ENCODE results near the gene MUC12.

MUC12 gene

DNA sequence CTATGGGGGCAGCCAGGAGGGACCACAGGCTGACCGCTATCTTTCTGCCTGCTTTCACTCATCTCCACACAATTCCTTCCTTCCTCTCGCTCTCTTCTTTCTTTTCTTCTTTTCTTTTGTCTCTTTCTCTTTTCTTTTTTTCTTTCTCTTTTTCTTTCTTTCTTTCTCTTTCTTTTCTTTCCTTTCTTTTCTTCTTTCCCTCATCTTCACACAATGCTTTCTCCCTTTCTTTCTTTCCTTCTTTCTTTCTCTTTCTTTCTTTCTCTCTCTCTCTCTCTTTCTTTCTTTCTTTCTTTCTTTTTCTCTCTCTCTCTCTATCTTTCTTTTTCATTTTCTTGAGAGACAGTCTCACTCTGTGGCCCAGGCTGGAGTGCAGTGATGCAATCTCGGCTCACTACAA lies 6.8 kb upstream of the MUC12 start:
- Histone ChIP-seq H3K36me3 (ENCODE audit: insufficient read depth, low read depth, low read length) (no peaks in the 10 kb centered on the region), H3K4me1 (ENCODE audit: insufficient read depth, low read length) (peaks cover 6% of the 10 kb centered on the region; the same call in 1 of the 2 replicates), H3K9ac (ENCODE audit: low read depth, low read length) (no peak overlapping the region), H3K27ac (ENCODE audit: low read length) (no peak overlapping the region), H3K9me3 (ENCODE audit: insufficient read depth, low read depth, low read length) (peaks cover 4% of the 10 kb centered on the region; the same call in 1 of the 2 replicates), H3K27me3 (ENCODE audit: insufficient read depth, low read length) (peaks cover 55% of the 10 kb centered on the region), H3K4me3 (ENCODE audit: low read length) (no peak overlapping the region)

DNA sequence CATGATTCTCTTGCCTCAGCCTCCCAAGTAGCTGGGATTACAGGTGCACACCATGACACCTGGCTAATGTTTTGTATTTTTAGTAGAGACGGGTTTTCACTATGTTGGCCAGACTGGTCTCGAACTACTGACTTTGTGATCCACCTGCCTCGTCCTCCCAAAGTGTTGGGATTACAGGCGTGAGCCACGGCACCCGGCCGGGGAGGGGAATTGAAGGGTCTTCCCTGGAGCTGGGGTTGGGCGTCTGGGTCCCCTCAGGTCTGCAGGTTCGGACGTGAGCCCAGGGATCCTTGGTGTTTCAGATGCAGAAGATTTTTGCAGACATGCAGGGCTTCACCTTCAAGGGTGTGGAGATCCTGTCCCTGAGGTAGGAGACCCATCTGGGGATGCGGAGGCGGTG lies 6.0 kb upstream of the MUC12 start:
- peaks cover 64% of the 10 kb centered on the region for H3K27me3 ChIP-seq (ENCODE audit: insufficient read depth, low read length)
- H3K9me3 ChIP-seq (ENCODE audit: insufficient read depth, low read depth, low read length) = no peaks in the 10 kb centered on the region; the same call in 1 of the 2 replicates
- H3K4me1 ChIP-seq (ENCODE audit: insufficient read depth, low read length) = peaks cover 12% of the 10 kb centered on the region
- no peaks in the 10 kb centered on the region for H3K36me3 ChIP-seq (ENCODE audit: insufficient read depth, low read depth, low read length)
- H3K27ac ChIP-seq (ENCODE audit: low read length) = no peak overlapping the region
- H3K4me3 ChIP-seq (ENCODE audit: low read length) = no peak overlapping the region
- no peak overlapping the region for H3K9ac ChIP-seq (ENCODE audit: low read depth, low read length)

DNA sequence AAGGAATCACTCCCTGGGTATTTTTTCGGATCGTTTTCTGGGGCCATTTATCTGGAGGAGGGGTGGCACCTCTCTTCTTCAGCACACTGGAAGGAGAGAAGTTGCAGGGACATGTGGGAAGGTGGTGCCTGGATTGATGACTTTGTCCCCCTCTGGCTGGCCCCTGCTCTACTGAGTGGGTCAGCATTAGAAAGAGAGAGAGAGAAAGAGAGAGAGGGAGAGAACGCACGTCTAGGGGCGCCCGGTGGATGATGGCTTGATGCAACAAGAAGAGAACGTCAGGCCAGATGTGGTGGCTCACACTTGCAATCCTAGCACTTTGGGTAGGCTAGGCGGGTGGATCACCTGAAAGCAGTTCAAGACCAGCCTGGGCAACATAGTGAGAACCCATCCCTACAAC lies 5.5 kb upstream of the MUC12 start:
- no peaks in the 10 kb centered on the region for H3K9me3 ChIP-seq (ENCODE audit: insufficient read depth, low read depth, low read length)
- H3K9ac ChIP-seq (ENCODE audit: low read depth, low read length) = no peak overlapping the region
- no peaks in the 10 kb centered on the region for H3K36me3 ChIP-seq (ENCODE audit: insufficient read depth, low read depth, low read length)
- H3K27me3 ChIP-seq (ENCODE audit: insufficient read depth, low read length) = peaks cover 68% of the 10 kb centered on the region
- H3K4me1 ChIP-seq (ENCODE audit: insufficient read depth, low read length) = peaks cover 16% of the 10 kb centered on the region
- no peak overlapping the region for H3K4me3 ChIP-seq (ENCODE audit: low read length)
- H3K27ac ChIP-seq (ENCODE audit: low read length) = no peak overlapping the region

DNA sequence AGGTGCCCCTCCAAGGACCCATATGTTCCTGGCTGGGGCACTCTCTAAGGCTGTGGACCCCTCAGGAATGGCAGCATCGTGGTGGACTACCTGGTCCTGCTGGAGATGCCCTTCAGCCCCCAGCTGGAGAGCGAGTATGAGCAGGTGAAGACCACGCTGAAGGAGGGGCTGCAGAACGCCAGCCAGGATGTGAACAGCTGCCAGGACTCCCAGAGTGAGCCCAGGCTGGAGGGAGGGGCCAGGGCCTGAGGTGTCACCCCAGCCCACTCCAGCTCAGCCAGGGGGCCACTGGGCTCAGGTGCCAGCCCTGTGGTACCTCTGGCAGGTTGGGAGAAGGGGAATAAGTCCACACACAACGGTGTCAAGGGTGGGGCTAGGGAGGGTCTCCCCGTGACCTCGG lies 4.7 kb upstream of the MUC12 start:
- Histone ChIP-seq H3K36me3 (ENCODE audit: insufficient read depth, low read depth, low read length) (no peaks in the 10 kb centered on the region), H3K4me3 (ENCODE audit: low read length) (peak overlapping the region; percentile 69; the same call in 1 of the 2 replicates), H3K9ac (ENCODE audit: low read depth, low read length) (no peak overlapping the region), H3K27ac (ENCODE audit: low read length) (no peak overlapping the region), H3K4me1 (ENCODE audit: insufficient read depth, low read length) (peaks cover 16% of the 10 kb centered on the region), H3K9me3 (ENCODE audit: insufficient read depth, low read depth, low read length) (no peaks in the 10 kb centered on the region), H3K27me3 (ENCODE audit: insufficient read depth, low read length) (peaks cover 73% of the 10 kb centered on the region)

DNA sequence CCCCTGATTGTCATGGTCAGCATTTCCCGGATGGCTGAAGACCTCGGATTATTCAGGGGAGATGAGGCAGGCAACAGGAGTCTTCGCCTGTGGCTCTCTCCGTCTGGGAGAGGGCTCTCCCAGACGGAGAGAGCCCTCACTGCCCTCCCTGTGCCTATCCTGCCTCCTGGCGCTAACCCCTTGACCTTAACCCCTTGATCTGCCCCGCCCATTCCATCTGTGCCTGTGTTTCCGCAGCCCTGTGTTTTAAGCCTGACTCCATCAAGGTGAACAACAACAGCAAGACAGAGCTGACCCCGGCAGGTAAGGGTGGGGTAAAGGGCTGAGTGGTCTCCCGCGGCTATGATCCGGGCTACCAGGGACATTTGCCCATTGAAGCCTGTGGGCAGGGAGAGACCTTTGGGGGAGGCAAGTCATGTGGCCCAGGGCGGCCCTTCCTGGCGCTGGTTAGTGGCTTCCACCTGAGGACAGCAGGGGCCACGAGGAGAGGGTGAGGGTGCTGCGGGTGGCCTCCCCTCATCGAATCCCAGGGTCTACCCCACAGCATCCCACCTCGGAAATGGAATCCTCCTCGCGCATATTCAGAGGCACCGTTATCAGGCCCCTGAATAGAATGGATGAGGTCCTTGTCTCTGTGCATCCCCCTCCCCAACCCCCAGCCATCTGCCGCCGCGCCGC lies 4.2 kb upstream of the MUC12 start:
- no peaks in the 10 kb centered on the region for H3K9me3 ChIP-seq (ENCODE audit: insufficient read depth, low read depth, low read length)
- peaks cover 71% of the 10 kb centered on the region for H3K27me3 ChIP-seq (ENCODE audit: insufficient read depth, low read length)
- peaks cover 16% of the 10 kb centered on the region for H3K4me1 ChIP-seq (ENCODE audit: insufficient read depth, low read length)
- peak overlapping the region; percentile 29; the same call in 1 of the 2 replicates for H3K9ac ChIP-seq (ENCODE audit: low read depth, low read length)
- H3K4me3 ChIP-seq (ENCODE audit: low read length) = peak overlapping the region; percentile 69
- H3K27ac ChIP-seq (ENCODE audit: low read length) = no peak overlapping the region
- no peaks in the 10 kb centered on the region for H3K36me3 ChIP-seq (ENCODE audit: insufficient read depth, low read depth, low read length)

DNA sequence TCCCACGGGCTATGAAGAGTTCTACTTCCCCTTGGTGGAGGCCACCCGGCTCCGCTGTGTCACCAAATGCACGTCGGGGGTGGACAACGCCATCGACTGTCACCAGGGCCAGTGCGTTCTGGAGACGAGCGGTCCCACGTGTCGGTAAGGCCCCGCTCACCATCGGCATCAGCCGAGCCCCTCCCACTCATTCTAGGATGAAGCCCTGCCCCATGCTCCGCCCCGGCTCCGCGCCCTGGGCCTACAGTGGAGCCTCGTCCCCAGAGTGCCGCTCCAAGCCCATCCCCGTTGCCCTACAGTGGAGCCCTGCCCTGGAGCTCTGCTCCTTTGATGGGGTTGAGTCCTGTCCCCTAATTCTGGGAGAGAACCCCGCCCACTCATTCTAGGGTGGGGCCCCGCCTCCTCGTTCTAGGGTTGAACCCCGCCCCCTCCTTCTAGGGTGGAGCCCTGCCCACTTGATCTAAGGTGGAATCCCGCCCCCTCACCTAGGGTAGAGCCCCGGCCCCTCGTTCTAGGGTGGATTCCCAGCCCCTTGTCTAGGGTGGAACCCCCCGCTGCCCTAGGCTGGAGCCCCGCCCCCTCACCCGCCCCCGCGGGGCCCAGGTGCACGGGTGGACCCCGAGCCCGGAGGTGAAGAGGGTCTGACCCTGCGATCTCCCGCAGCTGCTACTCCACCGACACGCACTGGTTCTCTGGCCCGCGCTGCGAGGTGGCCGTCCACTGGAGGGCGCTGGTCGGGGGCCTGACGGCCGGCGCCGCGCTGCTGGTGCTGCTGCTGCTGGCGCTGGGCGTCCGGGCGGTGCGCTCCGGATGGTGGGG lies 3.4 kb upstream of the MUC12 start:
- Histone ChIP-seq H3K27me3 (ENCODE audit: insufficient read depth, low read length) (peaks cover 63% of the 10 kb centered on the region), H3K9me3 (ENCODE audit: insufficient read depth, low read depth, low read length) (no peaks in the 10 kb centered on the region), H3K4me1 (ENCODE audit: insufficient read depth, low read length) (peaks cover 16% of the 10 kb centered on the region), H3K9ac (ENCODE audit: low read depth, low read length) (peak overlapping the region; percentile 29; the same call in 1 of the 2 replicates), H3K36me3 (ENCODE audit: insufficient read depth, low read depth, low read length) (no peaks in the 10 kb centered on the region), H3K27ac (ENCODE audit: low read length) (no peak overlapping the region), H3K4me3 (ENCODE audit: low read length) (peak overlapping the region; percentile 69)

DNA sequence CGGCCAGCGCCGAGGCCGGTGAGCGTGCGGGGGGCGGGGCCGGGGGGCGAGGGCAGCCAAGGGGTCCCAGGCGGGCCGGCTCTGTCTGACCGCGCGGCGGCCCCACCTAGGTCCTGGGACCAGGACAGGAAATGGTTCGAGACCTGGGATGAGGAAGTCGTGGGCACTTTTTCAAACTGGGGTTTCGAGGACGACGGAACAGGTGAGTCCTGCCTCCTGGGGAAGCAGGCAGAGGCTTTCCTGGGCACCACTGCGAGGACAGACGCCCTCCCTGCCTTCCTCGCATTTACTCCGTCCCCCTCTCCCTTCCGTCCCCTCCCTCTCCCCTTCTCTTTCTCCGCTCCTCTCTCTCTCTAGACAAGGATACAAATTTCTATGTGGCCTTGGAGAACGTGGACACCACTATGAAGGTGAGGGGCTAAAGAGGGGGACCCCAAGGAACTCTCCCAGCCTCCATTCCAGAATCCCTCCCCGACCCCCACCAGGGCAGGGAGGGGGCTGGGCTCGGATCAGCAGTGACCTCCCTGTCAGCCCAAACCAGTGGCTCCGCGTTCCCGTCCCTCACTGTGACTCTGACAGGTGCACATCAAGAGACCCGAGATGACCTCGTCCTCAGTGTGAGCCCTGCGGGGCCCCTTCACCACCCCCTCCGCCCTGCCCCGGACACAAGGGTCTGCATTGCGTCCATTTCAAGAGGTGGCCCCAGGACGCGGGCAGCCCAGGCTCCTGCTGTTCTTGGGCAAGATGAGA lies 2.6 kb upstream of the MUC12 start:
- H3K9me3 ChIP-seq (ENCODE audit: insufficient read depth, low read depth, low read length) = no peaks in the 10 kb centered on the region
- H3K9ac ChIP-seq (ENCODE audit: low read depth, low read length) = peak overlapping the region; percentile 29; the same call in 1 of the 2 replicates
- no peaks in the 10 kb centered on the region for H3K36me3 ChIP-seq (ENCODE audit: insufficient read depth, low read depth, low read length)
- H3K4me1 ChIP-seq (ENCODE audit: insufficient read depth, low read length) = peaks cover 16% of the 10 kb centered on the region
- no peak overlapping the region for H3K27ac ChIP-seq (ENCODE audit: low read length)
- H3K4me3 ChIP-seq (ENCODE audit: low read length) = peak overlapping the region; percentile 69
- peaks cover 60% of the 10 kb centered on the region for H3K27me3 ChIP-seq (ENCODE audit: insufficient read depth, low read length)

DNA sequence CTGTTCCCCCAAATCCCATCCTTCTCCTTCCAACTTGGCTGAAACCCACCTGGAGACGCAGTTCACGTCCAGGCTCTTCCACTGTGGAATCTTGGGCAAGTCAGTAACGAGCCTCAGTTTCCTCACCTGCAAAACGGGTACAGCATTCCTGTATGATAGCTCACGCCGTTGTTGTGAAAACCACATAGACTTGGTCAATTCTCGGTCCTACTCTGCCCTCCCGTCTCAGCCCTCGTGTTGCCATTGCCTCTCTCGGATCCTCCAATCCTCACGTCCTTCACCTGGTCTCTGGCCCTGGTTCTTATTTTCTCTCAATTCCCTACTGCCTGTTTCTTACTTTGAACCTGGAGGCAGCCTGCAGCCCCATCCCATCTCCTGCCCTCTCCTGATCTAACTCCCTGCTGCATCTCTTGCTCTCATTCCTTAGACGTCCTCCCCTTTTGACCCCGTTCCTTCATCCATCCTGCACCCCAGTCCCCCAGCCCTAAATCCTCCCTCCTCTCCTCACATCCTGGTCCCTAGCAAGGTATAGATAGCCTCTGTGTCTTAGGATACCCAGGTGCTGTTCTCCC lies 2.0 kb upstream of the MUC12 start:
- H3K4me1 ChIP-seq (ENCODE audit: insufficient read depth, low read length) = peaks cover 16% of the 10 kb centered on the region
- H3K27ac ChIP-seq (ENCODE audit: low read length) = no peak overlapping the region
- H3K27me3 ChIP-seq (ENCODE audit: insufficient read depth, low read length) = peaks cover 60% of the 10 kb centered on the region
- no peak overlapping the region for H3K4me3 ChIP-seq (ENCODE audit: low read length)
- H3K36me3 ChIP-seq (ENCODE audit: insufficient read depth, low read depth, low read length) = no peaks in the 10 kb centered on the region
- H3K9me3 ChIP-seq (ENCODE audit: insufficient read depth, low read depth, low read length) = no peaks in the 10 kb centered on the region
- H3K9ac ChIP-seq (ENCODE audit: low read depth, low read length) = no peak overlapping the region

GRCh38 chr7:100968031-100968430 lies 1.3 kb upstream of the MUC12 start:
- Histone ChIP-seq H3K4me3 (ENCODE audit: low read length) (no peak overlapping the region), H3K9me3 (ENCODE audit: insufficient read depth, low read depth, low read length) (no peaks in the 10 kb centered on the region), H3K27ac (ENCODE audit: low read length) (no peak overlapping the region), H3K9ac (ENCODE audit: low read depth, low read length) (no peak overlapping the region), H3K36me3 (ENCODE audit: insufficient read depth, low read depth, low read length) (no peaks in the 10 kb centered on the region), H3K27me3 (ENCODE audit: insufficient read depth, low read length) (peaks cover 64% of the 10 kb centered on the region), H3K4me1 (ENCODE audit: insufficient read depth, low read length) (peaks cover 16% of the 10 kb centered on the region)

GRCh38 chr7:100968650-100969049 lies 715 bp upstream of the MUC12 start:
- Histone ChIP-seq H3K4me1 (ENCODE audit: insufficient read depth, low read length) (peaks cover 16% of the 10 kb centered on the region), H3K27me3 (ENCODE audit: insufficient read depth, low read length) (peaks cover 59% of the 10 kb centered on the region), H3K9ac (ENCODE audit: low read depth, low read length) (no peak overlapping the region)

More at GRCh38 chr7:100968650-100969049, 715 bp upstream of the MUC12 start:
- H3K9me3 ChIP-seq (ENCODE audit: insufficient read depth, low read depth, low read length) = no peaks in the 10 kb centered on the region
- no peaks in the 10 kb centered on the region for H3K36me3 ChIP-seq (ENCODE audit: insufficient read depth, low read depth, low read length)
- no peak overlapping the region for H3K27ac ChIP-seq (ENCODE audit: low read length)
- H3K4me3 ChIP-seq (ENCODE audit: low read length) = no peak overlapping the region
